H9 (cell line): Measurements from ENCODE around the gene HTN1. TPM values are rescaled to one million over a fixed set of nuclear protein-coding genes. Genes with fewer than 3 reads are reported as not detected.

Experiments
- DNase-seq: peaks from one replicate; pipeline ENCODE4 v3.0.0-alpha.2; 2017
- H2AFZ ChIP-seq: one replicate; pipeline ENCODE4 v1.6.1; 2013; ENCODE audit warnings: mild to moderate bottlenecking, low read length, control low read depth, moderate library complexity
- H2AK5ac ChIP-seq: 2 replicates; pipeline ENCODE4 v1.6.1; 2013; ENCODE audit warnings: low read length, control low read depth, mixed read lengths; ENCODE audit not compliant: insufficient read length
- H2BK120ac ChIP-seq: one replicate; pipeline ENCODE4 v1.6.1; 2013; ENCODE audit warnings: low read depth, mild to moderate bottlenecking, low read length, control low read depth, inconsistent platforms; ENCODE audit not compliant: poor library complexity, severe bottlenecking
- H2BK12ac ChIP-seq: 2 replicates; pipeline ENCODE4 v1.6.1; 2013; ENCODE audit warnings: low read length, control low read depth, mixed read lengths, low read depth; ENCODE audit not compliant: insufficient read length
- H2BK15ac ChIP-seq: 2 replicates; pipeline ENCODE4 v1.6.1; 2013; ENCODE audit warnings: low read depth, low read length, control low read depth
- H2BK20ac ChIP-seq: one replicate; pipeline ENCODE4 v1.6.1; 2013; ENCODE audit warnings: low read depth, mild to moderate bottlenecking, low read length, control low read depth, inconsistent platforms; ENCODE audit not compliant: poor library complexity, severe bottlenecking
- H2BK5ac ChIP-seq: 2 replicates; pipeline ENCODE4 v1.6.1; 2013; ENCODE audit warnings: low read length, control low read depth, mixed read lengths; ENCODE audit not compliant: insufficient read length
- H3K14ac ChIP-seq: 2 replicates; pipeline ENCODE4 v1.6.1; 2013; ENCODE audit warnings: low read length, control low read depth; ENCODE audit not compliant: insufficient read depth
- H3K18ac ChIP-seq: 2 replicates; pipeline ENCODE4 v1.6.1; 2013; ENCODE audit warnings: low read depth, mild to moderate bottlenecking, mixed read lengths, low read length, control low read depth; ENCODE audit not compliant: insufficient read length
- H3K23ac ChIP-seq: 2 replicates; pipeline ENCODE4 v1.6.1; 2013; ENCODE audit warnings: low read length, control low read depth, mixed read lengths, low read depth; ENCODE audit not compliant: insufficient read length
- H3K23me2 ChIP-seq: 2 replicates; pipeline ENCODE4 v1.6.1; 2013; ENCODE audit warnings: low read depth, mild to moderate bottlenecking, mixed read lengths, low read length, control low read depth; ENCODE audit not compliant: insufficient read length, poor library complexity, severe bottlenecking
- H3K27ac ChIP-seq: 2 replicates; pipeline ENCODE4 v1.5.1; 2013; ENCODE audit warnings: low read length, control low read depth, mixed read lengths, low read depth; ENCODE audit not compliant: insufficient read length
- H3K27me3 ChIP-seq: 2 replicates; pipeline ENCODE4 v1.6.1; 2013; ENCODE audit warnings: low read length, control low read depth, inconsistent platforms; ENCODE audit not compliant: insufficient read depth
- H3K4ac ChIP-seq: 2 replicates; pipeline ENCODE4 v1.6.1; 2013; ENCODE audit warnings: low read depth, mild to moderate bottlenecking, control low read depth, inconsistent platforms, low read length, moderate library complexity
- H3K4me1 ChIP-seq: 2 replicates; pipeline ENCODE4 v1.6.1; 2013; ENCODE audit warnings: low read length, control low read depth, inconsistent platforms; ENCODE audit not compliant: insufficient read depth
- H3K4me2 ChIP-seq: 2 replicates; pipeline ENCODE4 v1.6.1; 2013; ENCODE audit warnings: low read length, control low read depth, mixed read lengths; ENCODE audit not compliant: insufficient read length, insufficient read depth
- H3K56ac ChIP-seq: 2 replicates; pipeline ENCODE4 v1.6.1; 2013; ENCODE audit warnings: low read depth, mild to moderate bottlenecking, mixed read lengths, low read length, control low read depth; ENCODE audit not compliant: insufficient read length
- H3K79me1 ChIP-seq: 2 replicates; pipeline ENCODE4 v1.6.1; 2013; ENCODE audit warnings: low read depth, mild to moderate bottlenecking, moderate library complexity, low read length, control low read depth, inconsistent platforms; ENCODE audit not compliant: insufficient read depth, poor library complexity, severe bottlenecking
- H3K79me2 ChIP-seq: 2 replicates; pipeline ENCODE4 v1.6.1; 2013; ENCODE audit warnings: low read length, control low read depth, inconsistent platforms; ENCODE audit not compliant: insufficient read depth
- H3K9ac ChIP-seq: 2 replicates; pipeline ENCODE4 v1.6.1; 2013; ENCODE audit warnings: low read length, control low read depth, mixed read lengths; ENCODE audit not compliant: insufficient read length; ENCODE audit errors: extremely low read depth
- H3K9me3 ChIP-seq: one replicate; pipeline ENCODE4 v1.6.1; 2013; ENCODE audit warnings: low read depth, low read length, inconsistent platforms; ENCODE audit not compliant: control insufficient read depth
- H3T11ph ChIP-seq: one replicate; pipeline ENCODE4 v1.6.1; 2013; ENCODE audit warnings: mild to moderate bottlenecking, low read length, control low read depth, inconsistent platforms
- H4K20me1 ChIP-seq: one replicate; pipeline ENCODE4 v1.6.1; 2013; ENCODE audit not compliant: control insufficient read depth, insufficient read length, insufficient read depth
- H4K5ac ChIP-seq: 2 replicates; pipeline ENCODE4 v1.6.1; 2013; ENCODE audit warnings: low read depth, mild to moderate bottlenecking, mixed read lengths, low read length, control low read depth; ENCODE audit not compliant: insufficient read length
- H4K8ac ChIP-seq: replicated peaks from 2 replicates; pipeline ENCODE4 v1.6.1; 2013; ENCODE audit warnings: low read length, control low read depth, mixed read lengths, low read depth; ENCODE audit not compliant: insufficient read length
- H4K91ac ChIP-seq: 2 replicates; pipeline ENCODE4 v1.6.1; 2013; ENCODE audit warnings: low read depth, mild to moderate bottlenecking, moderate library complexity, mixed read lengths, low read length, control low read depth; ENCODE audit not compliant: insufficient read length
- H3K27ac Mint-ChIP-seq, 3 experiments: 2 replicates in 2 of 3; 3 replicates in 1 of 3; pipeline ENCODE4 v1.8.0; 2020 to 2021; ENCODE audit warnings: mixed read lengths in 3 of 3, mild to moderate bottlenecking in 1 of 3, moderate library complexity in 1 of 3
- H3K27me3 Mint-ChIP-seq: 2 replicates; pipeline ENCODE4 v1.8.0; 2021; ENCODE audit warnings: low read depth, mild to moderate bottlenecking, moderate library complexity, mixed read lengths
- H3K36me3 Mint-ChIP-seq, 3 experiments: 2 replicates in 2 of 3; 3 replicates in 1 of 3; pipeline ENCODE4 v1.8.0; 2020 to 2021; ENCODE audit warnings: low read depth in 3 of 3, mixed read lengths in 3 of 3; ENCODE audit not compliant: insufficient read depth in 1 of 3
- H3K4me1 Mint-ChIP-seq, 2 experiments: 2 replicates each; pipeline ENCODE4 v1.8.0; 2020; ENCODE audit warnings: mixed read lengths in 2 of 2
- H3K4me3 Mint-ChIP-seq, 2 experiments: 2 replicates in 1 of 2; 3 replicates in 1 of 2; pipeline ENCODE4 v1.8.0; 2020 to 2021; ENCODE audit warnings: mild to moderate bottlenecking in 2 of 2, mixed read lengths in 2 of 2, moderate library complexity in 1 of 2
- H3K9me3 Mint-ChIP-seq, 2 experiments: 2 replicates in 1 of 2; 3 replicates in 1 of 2; pipeline ENCODE4 v1.8.0; 2020; ENCODE audit warnings: mild to moderate bottlenecking in 2 of 2, mixed read lengths in 2 of 2, moderate library complexity in 1 of 2
- WGBS: extraction: QIAGEN DNeasy Blood & Tissue Kit; methylation state at CpG from one replicate; pipeline ENCODE4 v1.1.7; 2013; ENCODE audit warnings: missing lambda C conversion rate, low lambda C conversion rate, mixed read lengths; ENCODE audit not compliant: insufficient read length; ENCODE audit errors: extremely low coverage; 5-methylcytosine and 5-hydroxymethylcytosine counted together
- total RNA-seq: library from RNA; stranded (reverse); gene quantifications from 2 replicates; pipeline ENCODE4 v1.2.1, GENCODE V29; 2021
- TF ChIP-seq, protein P1 (sequence below): fragments of 200-600 bp; sonication (generic); conservative IDR thresholded peaks from 3 replicates; pipeline ENCODE4 v1.8.0; 2021; ENCODE audit warnings: antibody characterized with exemption, mild to moderate bottlenecking

HTN1 gene
- total RNA-seq, 1 experiment from 2014 or later = not detected

DNA sequence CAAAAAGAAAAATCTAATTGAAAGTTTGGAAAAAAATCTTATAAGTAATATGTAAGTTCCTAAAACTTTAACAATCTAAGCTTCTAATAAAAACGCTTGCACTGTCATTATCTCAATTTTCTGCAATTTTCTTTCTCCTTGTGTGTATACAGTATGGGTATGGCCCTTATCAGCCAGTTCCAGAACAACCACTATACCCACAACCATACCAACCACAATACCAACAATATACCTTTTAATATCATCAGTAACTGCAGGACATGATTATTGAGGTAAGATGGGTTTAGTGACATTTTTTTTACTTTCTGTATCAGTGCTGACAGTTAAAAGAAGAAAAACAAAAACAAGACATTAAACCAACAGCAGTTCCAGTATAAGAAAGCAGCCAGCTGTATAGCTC lies 49.5 kb upstream of the HTN1 start:
- Histone ChIP-seq H3K27me3 (no peaks in the 10 kb centered on the region), H2AFZ (no peak overlapping the region), H3K9me3 (no peaks in the 10 kb centered on the region), H4K91ac (no peak overlapping the region), H3T11ph (no peak overlapping the region), H2BK15ac (no peak overlapping the region), H3K4ac (no peak overlapping the region), H2BK20ac (no peak overlapping the region), H3K18ac (no peak overlapping the region), H3K9ac (no peak overlapping the region), H4K8ac (no peak overlapping the region), H3K23ac (no peak overlapping the region), H4K5ac (no peak overlapping the region), H3K4me1 (no peaks in the 10 kb centered on the region), H2BK12ac (no peak overlapping the region), H2AK5ac (no peak overlapping the region), H2BK5ac (no peak overlapping the region), H3K79me1 (no peaks in the 10 kb centered on the region), H3K79me2 (no peaks in the 10 kb centered on the region), H3K56ac (no peak overlapping the region), H2BK120ac (no peak overlapping the region), H3K4me2 (no peak overlapping the region), H3K27ac (no peak overlapping the region), H3K14ac (no peak overlapping the region), H4K20me1 (no peaks in the 10 kb centered on the region), H3K23me2 (no peaks in the 10 kb centered on the region)
- TF ChIP-seq, protein P1, sequence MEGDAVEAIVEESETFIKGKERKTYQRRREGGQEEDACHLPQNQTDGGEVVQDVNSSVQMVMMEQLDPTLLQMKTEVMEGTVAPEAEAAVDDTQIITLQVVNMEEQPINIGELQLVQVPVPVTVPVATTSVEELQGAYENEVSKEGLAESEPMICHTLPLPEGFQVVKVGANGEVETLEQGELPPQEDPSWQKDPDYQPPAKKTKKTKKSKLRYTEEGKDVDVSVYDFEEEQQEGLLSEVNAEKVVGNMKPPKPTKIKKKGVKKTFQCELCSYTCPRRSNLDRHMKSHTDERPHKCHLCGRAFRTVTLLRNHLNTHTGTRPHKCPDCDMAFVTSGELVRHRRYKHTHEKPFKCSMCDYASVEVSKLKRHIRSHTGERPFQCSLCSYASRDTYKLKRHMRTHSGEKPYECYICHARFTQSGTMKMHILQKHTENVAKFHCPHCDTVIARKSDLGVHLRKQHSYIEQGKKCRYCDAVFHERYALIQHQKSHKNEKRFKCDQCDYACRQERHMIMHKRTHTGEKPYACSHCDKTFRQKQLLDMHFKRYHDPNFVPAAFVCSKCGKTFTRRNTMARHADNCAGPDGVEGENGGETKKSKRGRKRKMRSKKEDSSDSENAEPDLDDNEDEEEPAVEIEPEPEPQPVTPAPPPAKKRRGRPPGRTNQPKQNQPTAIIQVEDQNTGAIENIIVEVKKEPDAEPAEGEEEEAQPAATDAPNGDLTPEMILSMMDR = no peak
- no CpG with 5 or more reads among the region's 1 CpG for WGBS
- no peak overlapping the region for H3K4me3 Mint-ChIP-seq
- DNase-seq = no peak
- H3K36me3 Mint-ChIP-seq = no peaks in the 10 kb centered on the region
- H3K9me3 Mint-ChIP-seq = no peaks in the 10 kb centered on the region
- peaks cover 0 to 4% of the 10 kb centered on the region in 2 experiments; a peak in 1 of 4 replicates for H3K4me1 Mint-ChIP-seq
- no peaks in the 10 kb centered on the region for H3K27me3 Mint-ChIP-seq
- H3K27ac Mint-ChIP-seq = no peak overlapping the region
